ENCODE data around the gene LRBA. TPM values are rescaled to one million over a fixed set of nuclear protein-coding genes. Genes with fewer than 3 reads are reported as not detected.
A peak's percentile ranks its signal among the peaks of the same experiment; 100 is the strongest.
"Not testable (repeated sequence)": the region's sequence is repeated elsewhere in the genome, so short reads cannot be mapped to it uniquely, and the experiment has no call there.

LRBA gene
- total RNA-seq, 1 experiment from 2014 or later, result 23.0 TPM

DNA sequence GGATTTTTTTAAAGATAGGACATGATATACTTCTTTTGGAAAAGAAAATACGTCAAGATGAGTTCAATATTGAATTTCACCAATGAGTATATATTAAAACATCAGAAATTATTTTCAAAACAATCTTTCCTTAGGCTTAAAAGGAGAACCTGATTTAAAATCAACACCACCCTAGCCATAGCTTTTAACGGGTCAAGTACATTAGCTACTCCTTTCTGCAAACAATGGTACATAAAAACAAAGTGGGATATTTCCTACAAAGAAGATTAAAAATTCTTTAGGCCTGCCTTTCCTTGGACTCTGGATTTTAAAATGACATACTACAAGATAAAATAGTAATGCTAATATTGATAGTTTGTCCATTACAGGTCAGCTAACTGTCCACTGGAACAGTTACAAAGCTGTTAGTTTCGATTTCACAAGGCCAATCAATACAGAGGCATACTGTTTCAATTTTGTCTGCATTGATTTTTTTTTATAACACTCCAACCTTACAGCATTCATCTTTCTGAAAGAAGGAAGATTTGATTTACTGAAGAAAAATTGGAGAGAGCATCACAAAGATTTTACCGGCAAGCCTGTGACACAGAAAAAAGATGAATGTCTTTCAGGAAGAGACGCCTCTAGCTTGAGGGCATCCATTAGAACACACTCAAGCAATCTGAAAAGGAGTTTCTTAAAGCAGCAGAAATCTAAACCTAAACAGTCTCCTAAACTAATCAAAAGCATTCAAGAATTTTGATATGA, 335.9 kb downstream of the LRBA start:
- DNase-seq (ENCODE audit: low read depth), result no peak

DNA sequence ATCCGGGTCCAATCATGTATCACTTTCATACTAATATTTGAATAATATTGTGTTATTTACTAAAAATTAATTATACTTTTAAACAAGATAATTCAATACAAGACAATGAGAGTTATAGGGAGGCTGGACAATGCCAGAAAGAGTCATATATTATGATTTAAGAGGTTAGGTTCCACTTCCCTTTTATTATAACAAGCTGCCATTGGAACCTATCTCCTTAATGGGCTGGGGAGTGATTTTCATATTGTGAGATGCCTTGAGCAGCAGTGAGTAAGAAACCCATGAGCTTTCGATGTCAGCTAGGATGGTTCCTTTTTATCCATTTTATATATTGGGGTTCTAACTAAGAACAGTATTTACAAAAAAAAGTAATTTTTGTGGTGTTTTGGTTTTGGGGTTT, 341.3 kb downstream of the LRBA start:
- no peak for DNase-seq (ENCODE audit: low read depth)

DNA sequence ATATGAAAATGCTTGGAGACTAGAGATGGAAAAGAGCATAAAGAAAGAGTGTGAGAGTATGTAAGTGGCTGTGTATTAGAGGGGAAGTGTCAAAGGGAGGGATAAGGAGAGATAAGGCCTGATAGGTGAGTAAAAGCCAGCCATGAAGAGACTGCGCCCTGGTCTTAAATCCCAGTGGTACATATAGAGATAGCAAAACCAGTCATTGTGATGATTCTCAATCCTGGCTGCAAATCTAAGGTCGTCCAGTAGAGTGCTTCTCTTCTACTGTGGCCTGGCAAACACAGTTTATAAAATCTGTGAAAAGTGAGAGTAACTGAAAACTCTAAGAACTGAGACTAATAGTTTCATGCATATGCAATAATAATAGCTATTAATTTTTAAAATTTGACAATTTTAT, 346.3 kb downstream of the LRBA start:
- no peak for DNase-seq (ENCODE audit: low read depth)

DNA sequence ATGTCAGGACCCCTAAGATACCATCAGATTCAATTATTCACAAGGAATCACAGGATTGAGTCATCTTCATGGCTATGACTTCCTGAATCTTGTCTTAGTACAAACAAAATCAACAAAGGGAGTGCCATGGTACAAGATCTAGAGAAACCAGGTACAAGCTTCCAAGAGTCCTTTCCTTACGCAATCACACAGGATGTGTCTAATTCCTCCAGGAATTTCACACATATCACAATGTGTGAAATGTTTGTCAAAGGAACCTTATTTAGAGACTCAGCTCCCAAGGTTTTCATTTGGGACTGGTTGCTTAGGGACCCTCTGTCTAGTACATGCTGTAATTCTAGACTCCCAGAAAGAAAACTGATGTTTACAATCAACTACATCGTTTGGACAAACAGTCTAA, 350.1 kb downstream of the LRBA start:
- peak; percentile 87 for DNase-seq (ENCODE audit: low read depth)

DNA sequence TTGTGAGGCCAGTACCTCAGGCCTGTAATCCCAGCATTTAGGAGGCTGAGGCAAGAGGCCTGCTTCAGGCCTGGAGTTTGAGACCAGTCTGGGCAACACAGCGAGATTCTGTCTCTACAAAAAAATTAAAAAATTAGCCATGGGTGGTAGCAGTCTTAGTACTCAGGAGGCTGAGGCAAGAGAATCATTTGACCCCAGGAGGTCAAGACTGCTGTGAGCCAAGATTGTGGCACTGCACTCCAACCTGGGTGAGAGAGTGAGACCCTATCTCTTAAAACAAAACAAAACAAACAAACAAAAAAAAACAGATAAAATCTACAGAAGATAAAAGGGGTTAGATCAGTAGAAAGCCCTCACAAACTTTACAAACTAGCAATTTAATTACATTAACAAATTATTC, 352.4 kb downstream of the LRBA start:
- no peak for DNase-seq (ENCODE audit: low read depth)

DNA sequence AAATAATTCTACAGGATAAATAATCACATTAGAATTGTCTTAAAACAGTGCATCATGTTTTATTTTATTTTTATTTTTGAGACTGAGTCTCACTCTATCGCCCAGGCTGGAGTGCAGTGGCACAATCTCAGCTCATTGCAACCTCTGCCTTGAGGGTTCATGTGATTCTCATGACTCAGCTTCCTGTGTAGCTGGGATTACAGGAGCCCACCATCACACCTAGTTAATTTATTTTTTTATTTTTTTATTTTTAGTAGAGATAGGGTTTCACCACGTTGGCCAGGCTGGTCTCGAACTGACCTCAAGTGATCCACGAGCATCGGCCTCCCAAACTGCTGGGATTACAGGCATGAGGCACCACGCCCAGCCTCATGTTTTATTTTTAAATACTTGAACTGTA, 353.5 kb downstream of the LRBA start:
- DNase-seq (ENCODE audit: low read depth), result peak; percentile 65

DNA sequence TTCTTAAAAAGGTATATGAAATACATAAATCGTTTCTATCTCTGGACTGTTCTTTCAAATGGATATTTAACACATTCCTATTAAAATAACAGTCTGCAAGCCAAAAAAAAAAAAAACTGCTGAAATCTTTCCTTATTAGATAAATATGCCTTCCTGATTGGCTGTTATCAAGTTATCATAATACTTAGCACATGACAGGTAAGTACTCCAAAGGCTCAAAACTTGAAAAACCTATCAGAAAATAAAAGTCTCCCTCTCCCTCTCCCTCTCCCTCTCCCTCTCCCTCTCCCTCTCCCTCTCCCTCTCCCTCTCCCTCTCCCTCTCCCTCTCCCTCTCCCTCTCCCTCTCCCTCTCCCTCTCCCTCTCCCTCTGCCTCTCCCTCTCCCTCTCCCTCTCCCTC, 356.8 kb downstream of the LRBA start:
- not testable (repeated sequence) for DNase-seq (ENCODE audit: low read depth)

DNA sequence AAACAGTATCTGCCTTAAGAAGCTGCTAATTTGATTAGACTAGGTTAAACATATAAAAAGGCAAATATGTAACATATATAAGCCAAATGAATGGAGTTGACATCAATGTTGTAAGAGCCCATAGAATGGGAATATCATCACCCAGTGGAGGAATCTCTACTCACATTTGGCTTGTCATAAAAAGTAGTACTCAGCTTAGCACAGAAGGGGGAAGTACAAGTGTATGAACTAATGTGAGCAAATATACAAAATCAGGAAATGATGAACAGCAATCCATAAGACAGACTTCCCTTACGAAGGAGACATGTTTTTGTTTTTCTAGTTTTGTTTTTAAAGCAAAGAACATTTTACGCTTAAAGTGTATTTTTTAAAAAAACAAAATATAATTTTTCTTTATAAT, 358.2 kb downstream of the LRBA start:
- DNase-seq (ENCODE audit: low read depth), result no peak

DNA sequence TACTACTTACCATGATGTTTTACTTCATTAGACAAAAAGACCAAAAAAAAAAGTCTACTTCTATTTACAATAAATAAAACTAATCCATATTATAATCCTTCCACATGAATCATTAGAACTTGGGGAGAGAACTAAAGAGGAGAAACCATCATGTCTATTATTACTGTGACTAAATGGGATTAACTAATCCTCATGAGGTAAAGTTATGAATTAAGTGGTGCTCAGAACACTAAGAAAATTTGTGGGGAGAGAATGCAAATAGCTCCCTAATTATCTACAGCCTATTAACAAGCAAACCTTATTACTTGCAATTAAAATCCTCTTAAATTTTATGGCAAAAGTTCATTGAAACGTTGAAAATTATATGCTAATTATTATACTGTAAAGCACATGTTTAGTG, 364.3 kb downstream of the LRBA start:
- DNase-seq (ENCODE audit: low read depth), result no peak

DNA sequence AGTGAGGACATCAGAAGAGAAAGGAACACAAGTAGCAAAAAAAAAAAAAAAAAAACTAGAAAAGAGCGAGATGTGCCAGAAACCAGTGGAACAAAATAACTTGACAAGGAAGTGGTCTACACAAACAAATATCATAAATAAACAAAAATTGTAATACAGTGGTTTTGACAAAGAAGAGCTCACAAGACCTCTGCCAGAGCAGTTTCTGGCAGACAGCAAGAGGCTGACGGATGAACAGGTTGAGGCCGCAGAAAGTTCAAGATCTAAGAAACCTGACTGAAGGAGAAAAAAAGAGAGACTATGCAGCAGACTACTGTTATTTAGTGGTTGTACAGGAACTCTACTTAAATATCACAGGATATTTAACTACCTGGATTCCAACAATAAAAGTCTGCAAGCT, 367.0 kb downstream of the LRBA start:
- DNase-seq (ENCODE audit: low read depth), result no peak

DNA sequence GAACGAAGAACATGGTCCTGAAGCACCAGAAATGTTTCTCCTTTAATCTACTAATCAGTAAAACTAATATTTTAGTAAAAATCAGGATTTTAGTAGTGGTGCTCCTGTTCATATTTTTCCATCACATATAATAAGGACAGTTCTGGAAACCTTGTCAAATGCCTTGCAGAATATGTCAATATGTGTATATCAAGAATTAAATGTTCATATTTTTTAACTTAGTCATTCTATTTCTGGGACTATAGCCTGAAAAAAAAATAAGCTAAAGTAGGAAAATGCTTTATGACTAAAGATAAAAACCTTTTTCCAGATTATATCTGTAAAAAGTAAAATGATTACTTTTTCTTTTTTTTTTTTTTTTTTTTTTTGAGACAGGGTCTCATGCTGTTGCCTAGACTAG, 368.1 kb downstream of the LRBA start:
- DNase-seq (ENCODE audit: low read depth), result no peak

DNA sequence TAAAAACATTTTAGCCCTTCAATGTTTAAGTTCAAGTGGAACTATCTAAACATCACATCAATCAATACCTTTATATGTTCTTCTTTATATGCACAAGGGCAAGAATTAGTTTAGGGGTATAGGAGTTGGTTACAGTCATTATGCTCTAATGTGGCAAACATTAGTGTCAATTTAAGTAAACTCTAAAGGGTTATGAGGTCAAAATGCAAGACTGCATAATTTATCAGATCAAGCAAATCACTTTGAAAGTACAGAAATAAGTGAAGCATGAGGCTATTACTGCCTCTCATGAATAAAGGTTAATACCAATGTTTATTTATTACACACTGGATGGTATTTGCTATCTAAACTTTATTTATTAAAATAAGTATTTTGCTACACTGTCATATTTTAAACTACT, 373.5 kb downstream of the LRBA start:
- no peak for DNase-seq (ENCODE audit: low read depth)

DNA sequence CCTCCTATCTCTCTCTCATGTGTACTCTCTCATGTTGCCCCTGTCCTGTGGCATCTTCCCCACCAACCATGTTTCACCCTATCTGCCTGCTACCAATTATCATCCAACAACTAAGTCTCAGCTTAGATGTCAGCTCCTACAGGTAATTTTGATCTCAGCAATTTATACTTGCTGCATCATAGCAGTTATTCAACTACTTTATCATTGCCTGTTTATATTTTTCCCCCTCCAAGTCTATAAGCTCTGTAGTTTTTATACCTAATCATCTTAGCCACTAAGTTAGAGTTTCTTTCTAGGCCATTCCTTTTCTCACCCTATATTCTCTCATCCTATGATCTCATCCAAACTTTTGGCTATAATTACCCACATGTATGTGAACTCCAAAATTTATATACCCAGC, 382.4 kb downstream of the LRBA start:
- DNase-seq (ENCODE audit: low read depth), result no peak

DNA sequence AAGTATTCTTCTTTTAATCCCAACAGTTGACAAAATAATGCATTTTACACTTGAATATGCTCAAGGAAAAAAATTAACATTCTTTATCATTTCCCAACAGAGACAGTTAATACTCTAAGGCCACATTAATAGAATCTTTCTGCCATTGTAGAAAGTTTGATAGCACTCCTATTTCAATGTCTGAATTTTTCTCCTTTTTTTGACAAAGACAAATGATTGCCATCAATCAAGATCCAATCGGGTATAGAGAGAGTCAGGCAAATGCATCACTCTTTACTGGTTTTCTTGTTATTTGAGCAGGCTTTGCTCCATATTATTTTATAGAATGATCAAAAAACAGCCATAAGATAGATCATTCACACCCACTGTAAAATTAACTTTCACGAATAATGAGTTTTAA, 387.0 kb downstream of the LRBA start:
- no peak for DNase-seq (ENCODE audit: low read depth)

DNA sequence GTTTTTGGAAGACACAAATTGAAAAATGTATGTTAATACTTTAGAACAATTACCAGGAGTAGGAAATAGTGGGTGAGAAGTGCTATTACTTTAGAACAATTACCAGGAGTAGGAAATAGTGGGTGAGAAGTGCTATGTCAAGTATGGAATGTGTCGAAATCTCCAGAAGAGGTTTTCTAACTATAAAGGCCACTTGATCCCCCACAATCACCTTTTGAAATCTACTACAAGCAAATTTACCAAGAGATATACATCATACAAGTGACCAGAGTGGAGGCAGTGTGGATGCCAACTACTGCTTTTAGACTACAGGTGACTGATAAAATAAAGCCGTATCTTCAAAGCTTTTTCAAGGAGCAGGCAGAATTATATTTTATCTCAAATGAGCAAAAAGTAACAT, 390.1 kb downstream of the LRBA start:
- no peak for DNase-seq (ENCODE audit: low read depth)

DNA sequence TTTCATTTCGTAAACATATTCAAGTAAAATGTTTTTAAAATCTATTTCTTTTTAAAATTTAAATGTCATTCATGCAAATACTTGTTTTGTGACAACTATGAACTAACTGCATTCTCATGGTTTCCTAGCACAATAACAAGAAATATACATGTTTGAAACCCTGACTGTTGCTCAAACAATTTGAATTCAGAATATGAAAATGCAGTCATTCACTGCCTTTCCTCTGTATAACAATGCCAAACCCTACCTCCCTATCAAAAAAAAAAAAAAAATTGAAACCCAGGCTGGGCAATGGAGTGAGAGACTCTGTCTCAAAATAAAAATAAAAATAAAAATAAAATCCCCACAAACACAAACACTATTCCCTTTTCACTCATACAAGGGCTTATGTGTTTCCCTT, 391.0 kb downstream of the LRBA start:
- DNase-seq (ENCODE audit: low read depth), result no peak

DNA sequence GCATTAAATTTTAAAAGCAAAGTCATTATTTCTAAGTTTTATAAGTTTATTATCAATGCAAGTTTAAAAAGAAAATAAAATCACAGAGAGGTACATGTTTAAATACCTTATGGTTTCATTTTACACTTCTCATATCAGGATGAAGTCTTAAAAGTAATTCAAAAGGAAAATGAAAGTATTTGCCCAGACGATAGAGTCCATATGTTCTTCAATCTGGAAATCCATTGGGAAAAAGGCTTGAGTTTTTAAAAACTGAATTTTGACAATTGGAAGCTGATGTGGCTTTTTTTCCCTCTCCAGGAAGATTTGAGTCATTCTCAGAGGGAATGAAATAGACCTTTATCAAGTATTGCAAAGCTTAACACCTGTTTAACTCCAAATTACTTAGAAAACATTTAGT, 396.0 kb downstream of the LRBA start:
- DNase-seq (ENCODE audit: low read depth), result no peak

DNA sequence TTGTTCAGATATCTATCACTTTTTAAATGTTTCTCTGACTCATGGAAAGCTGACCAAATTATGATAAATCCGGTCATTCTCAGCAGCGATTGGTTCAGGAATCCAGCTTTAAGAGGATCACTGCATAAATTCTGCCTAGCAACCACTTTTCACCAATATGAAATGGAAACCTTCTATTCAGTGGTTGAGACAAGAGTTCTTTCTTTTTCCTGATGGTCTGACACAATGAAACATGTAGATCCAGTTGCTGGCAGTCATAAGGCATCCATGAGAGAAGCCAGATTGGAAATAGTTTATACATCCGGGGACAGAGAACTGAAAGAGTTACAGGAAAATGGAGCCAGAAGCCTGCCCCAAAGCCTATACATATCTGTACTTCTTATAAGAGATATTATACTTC, 406.0 kb downstream of the LRBA start:
- DNase-seq (ENCODE audit: low read depth), result no peak

DNA sequence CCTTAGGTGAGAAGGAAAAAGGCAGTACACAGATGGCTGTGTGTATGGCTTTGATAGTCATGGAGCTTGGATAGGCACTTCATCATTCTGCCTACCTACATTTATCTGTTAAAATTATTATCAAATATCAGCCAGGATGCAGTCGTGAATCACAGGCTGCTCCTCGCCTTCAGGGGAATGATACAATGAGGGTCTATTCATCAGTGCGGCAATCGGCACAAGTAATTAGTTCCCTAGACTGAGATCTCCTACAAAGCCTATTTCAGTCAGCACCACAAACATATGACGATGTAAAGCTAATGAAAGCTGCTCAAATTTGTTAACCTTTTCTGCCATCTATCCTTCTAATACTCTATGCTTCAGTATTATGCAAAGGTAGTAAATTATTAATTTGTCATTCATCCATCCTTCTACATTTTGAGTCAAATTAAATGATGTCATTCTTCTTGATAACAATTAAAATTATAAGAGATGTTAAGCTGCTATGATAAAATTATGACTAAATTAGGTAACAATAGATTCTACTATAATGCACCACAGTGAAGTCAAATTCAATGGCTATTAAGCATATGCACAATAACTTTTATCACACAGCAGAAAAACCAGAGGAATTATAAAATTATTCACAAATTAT, 414.2 kb downstream of the LRBA start:
- no peak for DNase-seq (ENCODE audit: low read depth)

DNA sequence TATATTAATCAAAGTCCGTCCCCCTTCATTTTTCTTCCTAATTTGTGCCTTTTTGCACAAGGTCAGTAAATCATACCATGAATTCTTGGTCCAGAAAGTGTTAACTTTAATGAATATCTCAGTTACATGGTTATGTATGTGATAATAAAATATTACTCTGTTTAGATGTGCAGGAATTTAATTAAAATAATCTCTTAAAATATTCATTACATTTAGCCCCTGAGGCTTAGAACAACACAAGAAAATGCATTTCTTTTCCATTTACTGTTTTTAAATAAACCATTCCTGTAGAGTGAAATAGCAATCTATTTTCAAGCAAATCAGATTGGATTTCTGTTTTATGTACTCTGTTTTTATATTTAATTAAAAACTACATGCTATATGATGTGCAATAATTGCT, 415.5 kb downstream of the LRBA start:
- no peak for DNase-seq (ENCODE audit: low read depth)

DNA sequence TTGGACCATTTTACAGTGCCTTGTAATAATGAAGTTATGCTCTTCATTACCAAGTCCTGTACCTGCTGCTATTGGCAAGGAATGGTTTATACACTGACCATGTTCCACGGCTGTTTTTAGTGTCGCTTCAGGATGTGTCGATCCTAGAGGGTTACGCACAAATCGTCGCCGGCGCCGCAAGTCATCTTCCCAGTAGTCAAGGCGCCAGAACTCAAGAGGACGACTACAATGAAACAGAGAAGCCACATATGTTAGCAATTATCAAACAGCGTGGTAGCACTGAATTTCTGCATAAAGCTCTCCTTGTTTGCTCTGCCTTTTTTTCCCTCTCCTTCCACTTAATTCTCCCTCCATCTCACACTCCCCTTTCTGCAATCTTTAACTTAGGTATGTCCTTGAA, 416.2 kb downstream of the LRBA start:
- no peak for DNase-seq (ENCODE audit: low read depth)

DNA sequence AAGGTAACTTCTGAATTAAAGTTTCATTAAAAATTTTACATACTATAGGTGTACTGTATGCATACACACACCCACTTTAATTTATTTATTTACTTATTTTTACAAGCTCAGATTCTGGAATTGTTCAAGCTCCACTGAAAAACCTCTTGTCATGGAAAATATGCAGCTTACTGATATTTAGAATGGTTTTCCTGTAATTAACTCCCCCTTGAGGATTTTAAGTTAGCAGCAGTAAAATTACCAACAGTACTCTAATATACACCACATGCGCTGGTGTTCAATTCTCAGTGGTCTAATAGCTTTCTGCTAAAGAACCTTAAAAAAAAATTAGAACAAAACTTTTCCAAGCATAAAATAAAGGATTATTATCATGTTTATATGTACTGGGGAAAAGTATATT, 421.1 kb downstream of the LRBA start:
- DNase-seq (ENCODE audit: low read depth), result peak; percentile 19

DNA sequence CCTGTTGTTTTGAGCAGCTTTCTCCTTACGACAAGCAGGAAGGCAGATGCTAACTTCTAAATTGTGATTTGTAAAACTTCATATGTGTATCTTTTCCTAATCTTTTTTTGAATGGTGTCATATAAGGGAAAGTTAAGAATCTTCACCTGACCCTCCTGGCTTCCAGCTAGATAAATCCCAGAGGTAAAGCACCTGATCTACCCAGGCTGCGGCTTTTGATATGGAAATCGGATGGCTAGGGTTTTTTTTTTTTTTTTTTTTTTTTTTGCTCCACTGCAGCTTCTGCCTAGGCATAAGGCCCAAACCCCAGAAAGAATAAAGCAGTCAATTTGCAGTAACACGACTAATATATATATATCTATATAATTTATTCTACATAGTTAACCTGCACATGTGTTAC, 423.2 kb downstream of the LRBA start:
- DNase-seq (ENCODE audit: low read depth), result no peak

DNA sequence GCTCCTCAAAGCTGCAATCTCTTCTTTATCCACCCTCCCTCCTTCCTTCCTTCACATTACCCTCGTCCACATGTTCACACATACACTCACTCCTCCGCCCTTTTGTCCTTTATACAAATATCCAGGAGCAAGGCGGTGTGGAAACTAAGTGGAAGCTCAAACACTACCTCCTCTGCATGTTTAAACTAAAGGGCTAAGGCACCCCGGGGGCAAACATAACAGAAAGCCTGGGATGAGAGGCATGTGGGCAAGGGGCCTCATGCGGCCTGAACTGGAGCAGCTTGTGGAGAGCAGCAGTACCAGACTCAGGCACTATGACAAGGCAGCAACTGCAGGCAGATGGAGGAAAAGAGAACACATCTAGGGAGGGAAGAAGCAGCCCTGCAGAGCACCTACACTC, 423.7 kb downstream of the LRBA start:
- no peak for DNase-seq (ENCODE audit: low read depth)
